ENCODE results near the gene SUPT4H1.
"Not testable (repeated sequence)": the region's sequence is repeated elsewhere in the genome, so short reads cannot be mapped to it uniquely, and the experiment has no call there.

Gene SUPT4H1

DNA sequence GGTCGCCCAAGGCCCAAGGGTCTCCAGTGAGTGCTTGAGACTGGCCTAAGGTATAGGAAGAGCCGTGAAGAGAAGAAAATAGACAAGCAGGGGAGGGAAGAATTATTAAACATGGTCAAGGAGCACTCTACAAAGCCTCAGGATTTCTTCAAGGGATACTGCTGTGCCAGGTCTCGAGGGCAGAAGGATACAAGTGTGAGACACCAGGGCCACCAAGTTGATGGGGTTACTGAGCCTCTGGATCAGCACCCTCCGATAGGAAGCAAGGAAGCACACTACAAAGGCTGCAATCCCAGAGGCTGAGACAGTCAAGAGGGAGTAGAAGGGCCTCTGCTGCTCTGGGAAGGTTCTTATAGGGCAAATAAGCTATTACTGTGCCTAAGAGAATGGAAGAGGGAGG lies 6.5 kb downstream of the SUPT4H1 start:
- H3K4me1 ChIP-seq, result peaks cover 95 to 100% (median 98%) of the 10 kb centered on the region in 10 experiments
- H3K27me3 ChIP-seq, result no peaks in the 10 kb centered on the region
- peak overlapping the region in 9 of 10 experiments; percentile 50 to 99 (median 54); a peak in 15 of 20 replicates for H3K4me3 ChIP-seq
- H4K20me1 ChIP-seq, result peaks cover 0 to 46% (median 14%) of the 10 kb centered on the region in 11 experiments; a peak in 13 of 22 replicates
- no peak for TF ChIP-seq Cebpa-rat (IDR thresholded peaks at IDR 0.05)
- peak overlapping the region; percentile 97 to 100 (median 98) for H3K4me2 ChIP-seq
- peaks cover 54 to 83% (median 72%) of the 10 kb centered on the region in 11 experiments for H3K36me3 ChIP-seq
- peak overlapping the region in 10 of 11 experiments; percentile 79 to 100 (median 99); a peak in 21 of 22 replicates for H3K27ac ChIP-seq
- H3K9ac ChIP-seq, result peak overlapping the region; percentile 67 to 100 (median 85)
- H3K9me3 ChIP-seq (replicated peaks in 1 of 11), result no peaks in the 10 kb centered on the region

DNA sequence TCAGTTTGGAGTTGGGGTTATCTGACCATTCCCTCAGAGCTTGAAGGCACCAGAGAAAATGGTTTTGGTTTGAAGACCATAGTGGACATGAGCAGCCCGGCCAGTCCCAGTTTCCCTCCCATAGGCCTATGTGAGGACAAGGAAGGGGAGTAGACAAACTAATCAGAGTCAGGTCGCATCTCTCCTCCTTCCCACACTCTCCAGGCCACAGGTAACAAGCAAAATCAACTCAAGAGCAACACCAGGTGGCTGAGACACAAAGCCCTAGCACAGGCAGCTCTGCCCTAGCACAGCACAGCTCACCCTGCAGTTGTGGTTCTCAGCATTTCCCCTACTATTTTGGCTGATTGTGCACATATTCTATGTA lies 7.2 kb downstream of the SUPT4H1 start:
- Histone ChIP-seq H3K9ac (peak overlapping the region; percentile 67 to 100 (median 85)), H3K4me2 (peak overlapping the region; percentile 97 to 100 (median 98)), H3K27me3 (no peaks in the 10 kb centered on the region), H3K36me3 (peaks cover 50 to 75% (median 68%) of the 10 kb centered on the region in 11 experiments), H3K4me1 (peaks cover 98 to 100% (median 100%) of the 10 kb centered on the region in 10 experiments), H4K20me1 (peaks cover 0 to 45% (median 14%) of the 10 kb centered on the region in 11 experiments; a peak in 12 of 22 replicates), H3K9me3 (replicated peaks in 1 of 11) (no peaks in the 10 kb centered on the region), H3K4me3 (peak overlapping the region; percentile 18 to 99 (median 54); a peak in 19 of 20 replicates), H3K27ac (peak overlapping the region; percentile 53 to 100 (median 99); a peak in 21 of 22 replicates)
- TF ChIP-seq Cebpa-rat (IDR thresholded peaks at IDR 0.05), result no peak

DNA sequence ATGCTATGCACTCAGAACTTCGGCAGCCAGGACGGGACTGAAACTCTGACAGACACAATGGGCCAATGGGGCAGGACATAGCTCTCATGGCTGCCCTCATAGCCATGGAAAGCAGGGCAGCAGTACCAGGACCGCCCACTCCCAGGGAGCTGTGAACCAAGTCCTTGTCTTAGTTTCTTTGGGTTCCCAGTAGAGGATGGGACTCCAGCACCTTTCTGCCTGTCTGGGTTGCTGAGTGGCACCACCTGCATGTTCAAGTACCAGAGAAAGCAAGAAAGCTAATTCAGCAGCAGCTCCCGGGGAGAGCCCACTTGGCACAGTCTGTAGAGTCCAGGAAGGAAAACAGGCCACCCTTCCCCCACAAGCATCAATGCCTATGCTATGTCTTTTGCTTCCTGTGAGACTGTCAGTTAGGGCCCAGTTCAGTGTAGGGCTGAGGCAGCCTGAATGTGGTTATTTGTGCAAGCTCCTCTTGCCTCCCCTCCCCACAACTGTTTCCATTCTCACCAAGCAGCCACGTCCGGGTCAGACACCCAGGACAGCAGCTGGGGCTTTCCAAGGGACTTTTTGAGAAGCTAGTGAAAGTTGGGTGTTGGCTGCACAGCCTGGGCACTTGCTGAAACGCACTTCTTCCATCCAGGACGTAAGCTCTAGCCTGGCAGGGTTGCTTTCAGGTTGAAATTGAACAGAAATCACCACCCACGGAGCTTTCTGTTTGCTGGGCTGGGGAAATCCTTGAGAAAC lies 7.8 kb downstream of the SUPT4H1 start:
- H4K20me1 ChIP-seq, result peaks cover 0 to 39% (median 14%) of the 10 kb centered on the region in 11 experiments; a peak in 11 of 22 replicates
- peak overlapping the region; percentile 62 to 100 (median 99) for H3K27ac ChIP-seq
- no peaks in the 10 kb centered on the region for H3K9me3 ChIP-seq (replicated peaks in 1 of 11)
- H3K4me3 ChIP-seq, result peak overlapping the region; percentile 18 to 99 (median 54)
- peak overlapping the region; percentile 97 to 100 (median 98) for H3K4me2 ChIP-seq
- H3K9ac ChIP-seq, result peak overlapping the region; percentile 67 to 100 (median 85)
- TF ChIP-seq Cebpa-rat (IDR thresholded peaks at IDR 0.05), result peak in 4 of 11 experiments; percentile 20 to 70 (median 46); a peak in 3 of 22 replicates
- H3K27me3 ChIP-seq, result no peaks in the 10 kb centered on the region
- peaks cover 45 to 70% (median 63%) of the 10 kb centered on the region in 11 experiments for H3K36me3 ChIP-seq
- H3K4me1 ChIP-seq, result peaks cover 95 to 100% (median 99%) of the 10 kb centered on the region in 10 experiments

DNA sequence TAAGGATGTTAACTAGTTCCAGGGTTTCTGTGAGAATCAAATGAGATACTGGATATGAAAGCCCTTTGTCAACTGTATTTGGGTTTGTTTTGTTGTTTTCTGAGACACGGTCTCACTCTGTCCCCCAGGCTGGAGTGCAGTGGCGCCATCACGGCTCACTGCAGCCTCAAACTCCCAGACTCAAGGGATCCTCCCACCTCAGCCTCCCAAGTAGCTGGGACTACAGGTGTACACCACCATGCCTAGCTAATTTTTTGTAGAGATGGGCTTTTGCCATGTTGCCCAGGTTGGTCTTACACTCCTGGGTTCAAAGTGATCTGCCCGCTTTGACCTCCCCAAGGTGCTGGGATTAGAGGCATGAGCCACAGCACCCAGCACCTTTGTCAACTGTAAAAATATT lies 8.9 kb downstream of the SUPT4H1 start:
- Histone ChIP-seq H3K9me3 (replicated peaks in 1 of 11) (no peaks in the 10 kb centered on the region), H3K27me3 (no peaks in the 10 kb centered on the region), H3K4me1 (peaks cover 92 to 100% (median 98%) of the 10 kb centered on the region in 10 experiments), H4K20me1 (peaks cover 0 to 28% (median 10%) of the 10 kb centered on the region in 11 experiments; a peak in 10 of 22 replicates), H3K4me3 (peak overlapping the region; percentile 18 to 99 (median 54)), H3K9ac (peak overlapping the region; percentile 59 to 100 (median 85)), H3K27ac (peak overlapping the region; percentile 62 to 100 (median 99)), H3K36me3 (peaks cover 34 to 59% (median 52%) of the 10 kb centered on the region in 11 experiments), H3K4me2 (peak overlapping the region; percentile 97 to 100 (median 98))
- TF ChIP-seq Cebpa-rat (IDR thresholded peaks at IDR 0.05), result no peak

DNA sequence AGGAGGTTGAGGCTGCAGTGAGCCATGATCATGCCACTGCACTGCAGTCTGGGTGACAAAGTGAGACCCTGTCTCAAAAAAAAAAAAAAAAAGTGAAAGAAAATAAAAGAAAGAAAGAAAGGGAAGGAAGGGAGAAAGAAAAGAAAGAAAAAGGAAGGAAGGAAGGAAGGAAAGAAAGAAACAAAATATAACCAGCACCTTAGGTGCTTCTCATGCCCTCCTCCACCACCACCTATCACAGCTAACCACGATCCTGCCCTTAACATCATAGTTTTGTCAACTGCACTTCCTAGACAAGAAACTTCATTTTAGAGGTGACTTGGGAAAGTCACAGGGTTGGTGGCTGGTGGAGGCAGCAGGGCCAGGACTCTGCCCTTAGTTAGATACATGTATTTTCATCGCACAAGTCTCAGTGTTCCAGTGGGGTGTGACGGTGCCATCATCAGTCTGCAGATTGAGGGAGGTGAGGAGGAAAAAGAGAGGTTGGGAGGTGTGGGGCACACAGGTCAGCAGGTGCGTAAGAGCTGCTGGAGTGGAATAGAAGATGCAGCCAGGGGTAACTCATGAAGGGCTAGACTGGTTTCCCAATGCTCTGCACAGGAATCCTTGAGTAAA lies 10.0 kb downstream of the SUPT4H1 start:
- H3K36me3 ChIP-seq, result peaks cover 22 to 47% (median 40%) of the 10 kb centered on the region in 11 experiments
- peaks cover 86 to 97% (median 91%) of the 10 kb centered on the region in 10 experiments for H3K4me1 ChIP-seq
- H3K4me2 ChIP-seq, result peak overlapping the region; percentile 97 to 100 (median 98)
- H3K4me3 ChIP-seq, result peak overlapping the region in 8 of 10 experiments; percentile 2 to 100 (median 44); a peak in 10 of 20 replicates
- TF ChIP-seq Cebpa-rat (IDR thresholded peaks at IDR 0.05), result no peak
- peak overlapping the region; percentile 39 to 100 (median 85); a peak in 21 of 22 replicates for H3K9ac ChIP-seq
- no peaks in the 10 kb centered on the region for H3K9me3 ChIP-seq (replicated peaks in 1 of 11)
- H3K27ac ChIP-seq, result peak overlapping the region; percentile 14 to 100 (median 99); a peak in 21 of 22 replicates
- peaks cover 0 to 17% (median 0%) of the 10 kb centered on the region in 11 experiments; a peak in 5 of 22 replicates for H4K20me1 ChIP-seq
- H3K27me3 ChIP-seq, result no peaks in the 10 kb centered on the region

DNA sequence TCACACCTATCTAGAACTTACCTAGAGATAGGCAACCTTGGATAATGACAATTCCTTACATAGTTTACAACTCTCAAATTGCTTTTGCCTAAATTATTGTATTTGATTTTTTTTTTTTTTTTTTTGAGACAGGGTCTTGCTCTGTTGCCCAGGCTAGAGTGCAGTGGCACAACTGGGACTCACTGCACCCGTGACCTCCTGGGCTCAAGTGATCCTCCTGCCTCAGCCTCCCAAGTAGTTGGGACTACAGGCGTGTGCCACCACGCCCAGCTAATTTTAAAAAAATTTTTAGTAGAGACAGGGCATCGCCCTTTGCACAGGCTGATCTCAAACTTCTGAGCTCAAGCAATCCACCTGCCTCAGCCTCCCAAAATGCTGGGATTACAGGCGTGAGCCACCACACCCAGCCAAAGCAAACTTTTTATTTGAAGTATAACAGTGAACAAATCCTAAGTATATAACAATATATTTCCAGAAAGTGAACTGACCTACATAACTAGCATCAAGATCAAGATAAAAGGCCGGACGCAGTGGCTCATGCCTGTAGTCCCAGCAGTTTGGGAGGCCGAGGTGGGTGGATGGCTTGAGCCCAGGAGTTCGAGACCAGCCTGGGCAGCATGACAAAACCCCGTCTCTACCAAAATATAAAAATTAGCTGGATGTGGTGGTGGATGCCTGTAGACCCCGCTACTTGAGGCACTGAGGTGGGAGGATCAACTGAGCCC lies 10.7 kb downstream of the SUPT4H1 start:
- Histone ChIP-seq H3K27ac (peak overlapping the region; percentile 14 to 100 (median 99); a peak in 21 of 22 replicates), H3K4me1 (peaks cover 86 to 97% (median 91%) of the 10 kb centered on the region in 10 experiments), H3K9ac (peak overlapping the region; percentile 39 to 100 (median 95); a peak in 20 of 22 replicates), H3K4me2 (peak overlapping the region; percentile 97 to 100 (median 98)), H3K4me3 (peak overlapping the region in 9 of 10 experiments; percentile 11 to 100 (median 53); a peak in 9 of 20 replicates), H3K36me3 (peaks cover 15 to 41% (median 33%) of the 10 kb centered on the region in 11 experiments)
- H4K20me1 ChIP-seq; H3K27me3 ChIP-seq; H3K9me3 ChIP-seq (replicated peaks in 1 of 11): not testable (repeated sequence)

DNA sequence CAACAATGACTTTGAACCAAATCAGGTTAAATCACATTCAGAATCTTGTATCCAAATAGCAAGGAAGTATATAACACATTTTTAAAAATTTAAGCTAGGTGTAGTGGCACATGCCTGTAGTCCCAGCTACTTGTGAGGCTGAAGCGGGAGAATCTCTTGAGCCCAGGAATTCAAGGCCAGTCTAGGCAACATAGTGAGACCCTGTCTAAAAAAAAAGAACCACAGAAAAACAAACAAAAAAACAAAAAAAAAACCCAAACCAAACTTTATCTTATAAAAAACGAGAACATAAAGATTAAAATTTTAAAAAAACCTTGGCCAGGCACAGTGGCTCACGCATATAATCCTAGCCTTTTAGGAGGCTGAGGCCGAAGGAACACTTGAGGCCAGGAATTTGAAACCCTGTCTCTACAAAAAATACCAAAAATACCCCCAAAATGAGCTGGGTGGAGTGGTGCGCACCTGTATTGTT lies 11.6 kb downstream of the SUPT4H1 start:
- H3K9me3 ChIP-seq (replicated peaks in 1 of 11), result no peaks in the 10 kb centered on the region
- H3K4me1 ChIP-seq, result peaks cover 86 to 97% (median 91%) of the 10 kb centered on the region in 10 experiments
- no peak for TF ChIP-seq Cebpa-rat (IDR thresholded peaks at IDR 0.05)
- no peaks in the 10 kb centered on the region for H3K27me3 ChIP-seq
- peaks cover 0 to 5% (median 0%) of the 10 kb centered on the region in 11 experiments; a peak in 2 of 22 replicates for H4K20me1 ChIP-seq
- H3K4me3 ChIP-seq, result peak overlapping the region; percentile 53 to 100 (median 99); a peak in 15 of 20 replicates
- peak overlapping the region; percentile 97 to 100 (median 98) for H3K4me2 ChIP-seq
- H3K36me3 ChIP-seq, result peaks cover 7 to 32% (median 25%) of the 10 kb centered on the region in 11 experiments; a peak in 21 of 22 replicates
- peak overlapping the region; percentile 87 to 100 (median 98) for H3K9ac ChIP-seq
- peak overlapping the region; percentile 86 to 100 (median 99) for H3K27ac ChIP-seq
